Measurements from ENCODE around the gene COL5A2. TPM values are rescaled to one million over a fixed set of nuclear protein-coding genes. Genes with fewer than 3 reads are reported as not detected.

Gene COL5A2
- total RNA-seq, 2 donors from 2014 or later, result 8.2 to 17.6 TPM

GRCh38 chr2:189056200-189057106, 123.1 kb downstream of the COL5A2 start:
- H3K27ac ChIP-seq, result no peak overlapping the region
- H3K4me3 ChIP-seq, result no peak overlapping the region
- 44% methylated on average over 4 of the region's 4 CpGs for WGBS
- H3K36me3 ChIP-seq, result no peaks in the 10 kb centered on the region
- H3K4me1 ChIP-seq (replicated peaks), result peaks cover 2% of the 10 kb centered on the region
- no peaks in the 10 kb centered on the region for H3K9me3 ChIP-seq
- no peaks in the 10 kb centered on the region for H3K27me3 ChIP-seq (replicated peaks; ENCODE audit: insufficient read depth)
- TF ChIP-seq, protein P1, sequence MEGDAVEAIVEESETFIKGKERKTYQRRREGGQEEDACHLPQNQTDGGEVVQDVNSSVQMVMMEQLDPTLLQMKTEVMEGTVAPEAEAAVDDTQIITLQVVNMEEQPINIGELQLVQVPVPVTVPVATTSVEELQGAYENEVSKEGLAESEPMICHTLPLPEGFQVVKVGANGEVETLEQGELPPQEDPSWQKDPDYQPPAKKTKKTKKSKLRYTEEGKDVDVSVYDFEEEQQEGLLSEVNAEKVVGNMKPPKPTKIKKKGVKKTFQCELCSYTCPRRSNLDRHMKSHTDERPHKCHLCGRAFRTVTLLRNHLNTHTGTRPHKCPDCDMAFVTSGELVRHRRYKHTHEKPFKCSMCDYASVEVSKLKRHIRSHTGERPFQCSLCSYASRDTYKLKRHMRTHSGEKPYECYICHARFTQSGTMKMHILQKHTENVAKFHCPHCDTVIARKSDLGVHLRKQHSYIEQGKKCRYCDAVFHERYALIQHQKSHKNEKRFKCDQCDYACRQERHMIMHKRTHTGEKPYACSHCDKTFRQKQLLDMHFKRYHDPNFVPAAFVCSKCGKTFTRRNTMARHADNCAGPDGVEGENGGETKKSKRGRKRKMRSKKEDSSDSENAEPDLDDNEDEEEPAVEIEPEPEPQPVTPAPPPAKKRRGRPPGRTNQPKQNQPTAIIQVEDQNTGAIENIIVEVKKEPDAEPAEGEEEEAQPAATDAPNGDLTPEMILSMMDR (IDR thresholded peaks at IDR 0.05), result no peak
- no peak for TF ChIP-seq POLR2AphosphoS5 (IDR thresholded peaks at IDR 0.05)
- no peak for TF ChIP-seq POLR2A (IDR thresholded peaks at IDR 0.05)
- intact Hi-C loops (cut with DNase I), result no loop called here
- DNase-seq (ENCODE audit: low spot score), result no peak

- no peak overlapping the region for H3K4me3 ChIP-seq
- no peak for DNase-seq (ENCODE audit: low spot score)
- H3K27me3 ChIP-seq (replicated peaks; ENCODE audit: insufficient read depth), result no peaks in the 10 kb centered on the region
- no peaks in the 10 kb centered on the region for H3K36me3 ChIP-seq
- intact Hi-C loops (cut with DNase I), result no loop called here
- no peaks in the 10 kb centered on the region for H3K4me1 ChIP-seq (replicated peaks)
- no peak overlapping the region for H3K27ac ChIP-seq
- no peaks in the 10 kb centered on the region for H3K9me3 ChIP-seq
- WGBS, result 54% methylated on average over 6 of the region's 7 CpGs
- TF ChIP-seq, protein P1 (IDR thresholded peaks at IDR 0.05), result no peak
- TF ChIP-seq POLR2AphosphoS5 (IDR thresholded peaks at IDR 0.05) (no peak), POLR2A (IDR thresholded peaks at IDR 0.05) (no peak)
Observed at GRCh38 chr2:189050165-189050712, 129.3 kb downstream of the COL5A2 start.

- Histone ChIP-seq H3K4me1 (replicated peaks) (no peaks in the 10 kb centered on the region), H3K27ac (no peak overlapping the region), H3K9me3 (no peaks in the 10 kb centered on the region), H3K27me3 (replicated peaks; ENCODE audit: insufficient read depth) (no peaks in the 10 kb centered on the region), H3K36me3 (no peaks in the 10 kb centered on the region), H3K4me3 (no peak overlapping the region)
- intact Hi-C loops (cut with DNase I), result no loop called here
- 70% methylated on average over 1 of the region's 1 CpG for WGBS
- DNase-seq (ENCODE audit: low spot score), result no peak
- TF ChIP-seq POLR2AphosphoS5 (IDR thresholded peaks at IDR 0.05), result no peak
Observed at GRCh38 chr2:189049709-189050164, 129.8 kb downstream of the COL5A2 start.

GRCh38 chr2:189048189-189048588, 131.4 kb downstream of the COL5A2 start:
- no peaks in the 10 kb centered on the region for H3K27me3 ChIP-seq (replicated peaks; ENCODE audit: insufficient read depth)
- intact Hi-C loops (cut with DNase I), result no loop called here
- 94% methylated on average over 3 of the region's 3 CpGs for WGBS

More at GRCh38 chr2:189048189-189048588, 131.4 kb downstream of the COL5A2 start:
- Histone ChIP-seq H3K4me3 (no peak overlapping the region), H3K4me1 (replicated peaks) (no peaks in the 10 kb centered on the region), H3K9me3 (no peaks in the 10 kb centered on the region), H3K36me3 (no peaks in the 10 kb centered on the region), H3K27ac (no peak overlapping the region)
- no peak for DNase-seq (ENCODE audit: low spot score)
- no peak for TF ChIP-seq POLR2A (IDR thresholded peaks at IDR 0.05)
- TF ChIP-seq, protein P1 (IDR thresholded peaks at IDR 0.05), result no peak
- no peak for TF ChIP-seq POLR2AphosphoS5 (IDR thresholded peaks at IDR 0.05)
